Hepatocyte (in vitro differentiated cells): Measurements from ENCODE around the gene PLPP1.

Experiments
- EZH2 ChIP-seq: fragments of 200-600 bp; sonication (generic); IDR thresholded peaks from 2 replicates; pipeline ENCODE4 v1.6.1; 2016; ENCODE audit warnings: antibody characterized with exemption, mild to moderate bottlenecking, borderline replicate concordance
- EZH2phosphoT487 ChIP-seq: fragments of 200-600 bp; sonication (generic); IDR thresholded peaks from one replicate; pipeline ENCODE4 v1.6.1; 2018; ENCODE audit warnings: antibody characterized with exemption, mild to moderate bottlenecking, low read depth, moderate library complexity; ENCODE audit not compliant: unreplicated experiment, severe bottlenecking
- TF ChIP-seq, protein P1 (sequence below): fragments of 200-600 bp; sonication (generic); IDR thresholded peaks from 2 replicates; pipeline ENCODE4 v1.5.1; 2016; ENCODE audit warnings: antibody characterized with exemption, mild to moderate bottlenecking; ENCODE audit not compliant: poor library complexity

DNA sequence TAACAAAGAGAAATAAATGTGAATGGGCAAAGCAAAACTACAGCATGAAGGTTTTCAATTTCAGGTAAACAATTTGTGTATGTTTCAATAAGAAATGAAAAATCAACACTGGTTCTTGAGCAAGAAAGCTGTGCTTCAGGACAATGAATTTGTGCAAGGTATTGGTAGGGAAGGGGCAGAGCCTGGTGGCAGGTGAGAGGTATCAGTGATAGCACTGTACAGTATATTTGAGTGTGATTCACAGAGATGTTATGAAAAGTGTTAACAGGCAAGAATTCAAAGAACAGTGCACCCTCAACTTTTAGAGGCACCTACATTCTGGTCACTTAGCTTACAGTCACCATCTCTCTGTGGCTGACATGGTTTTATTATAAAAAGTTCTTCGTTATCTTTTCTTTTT lies 25.7 kb downstream of the PLPP1 start:
- TF ChIP-seq, protein P1, sequence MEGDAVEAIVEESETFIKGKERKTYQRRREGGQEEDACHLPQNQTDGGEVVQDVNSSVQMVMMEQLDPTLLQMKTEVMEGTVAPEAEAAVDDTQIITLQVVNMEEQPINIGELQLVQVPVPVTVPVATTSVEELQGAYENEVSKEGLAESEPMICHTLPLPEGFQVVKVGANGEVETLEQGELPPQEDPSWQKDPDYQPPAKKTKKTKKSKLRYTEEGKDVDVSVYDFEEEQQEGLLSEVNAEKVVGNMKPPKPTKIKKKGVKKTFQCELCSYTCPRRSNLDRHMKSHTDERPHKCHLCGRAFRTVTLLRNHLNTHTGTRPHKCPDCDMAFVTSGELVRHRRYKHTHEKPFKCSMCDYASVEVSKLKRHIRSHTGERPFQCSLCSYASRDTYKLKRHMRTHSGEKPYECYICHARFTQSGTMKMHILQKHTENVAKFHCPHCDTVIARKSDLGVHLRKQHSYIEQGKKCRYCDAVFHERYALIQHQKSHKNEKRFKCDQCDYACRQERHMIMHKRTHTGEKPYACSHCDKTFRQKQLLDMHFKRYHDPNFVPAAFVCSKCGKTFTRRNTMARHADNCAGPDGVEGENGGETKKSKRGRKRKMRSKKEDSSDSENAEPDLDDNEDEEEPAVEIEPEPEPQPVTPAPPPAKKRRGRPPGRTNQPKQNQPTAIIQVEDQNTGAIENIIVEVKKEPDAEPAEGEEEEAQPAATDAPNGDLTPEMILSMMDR: no peak
- no peak for TF ChIP-seq EZH2phosphoT487
- no peak for TF ChIP-seq EZH2
